K562 (cell line): ENCODE measurements around the gene LIMS1. TPM values are rescaled to one million over a fixed set of nuclear protein-coding genes. Genes with fewer than 3 reads are reported as not detected.

ENCODE experiments used
- CBFB ChIP-seq: sonication (generic); formaldehyde crosslinking; IDR thresholded peaks from 2 replicates; pipeline ENCODE4 v1.4.0; 2020; ENCODE audit warnings: mild to moderate bottlenecking, missing genetic modification reagents
- EP300 ChIP-seq: IDR thresholded peaks from 2 replicates; pipeline ENCODE4 v1.6.1; 2012; ENCODE audit warnings: low read length, improper control_type of control experiment
- ETV5 ChIP-seq: sonication (generic); formaldehyde crosslinking; IDR thresholded peaks from 2 replicates; pipeline ENCODE4 v1.4.0; 2020; ENCODE audit warnings: low read depth, mild to moderate bottlenecking, missing genetic modification reagents
- FOS ChIP-seq: IDR thresholded peaks from 3 replicates; pipeline ENCODE4 v1.6.1; 2011; ENCODE audit not compliant: insufficient read length; ENCODE audit errors: extremely low read depth
- GABPA ChIP-seq: fragments of 200-800 bp; sonication (Bioruptor generic); conservative IDR thresholded peaks from 2 replicates; pipeline ENCODE4 v1.6.1; 2016; ENCODE audit warnings: low read depth, missing genetic modification characterization, missing compliant biosample characterization
- NFRKB ChIP-seq: fragments of 450-650 bp; IDR thresholded peaks from 2 replicates; pipeline ENCODE4 v1.6.1; 2016; ENCODE audit warnings: low read depth
- PHB ChIP-seq: fragments of 250-450 bp; sonication (Bioruptor Pico); IDR thresholded peaks from 2 replicates; pipeline ENCODE4 v1.5.0; 2021
- RBM17 ChIP-seq: fragments of 200-400 bp; formaldehyde crosslinking; IDR thresholded peaks from 2 replicates; pipeline ENCODE4 v1.6.1; 2017; ENCODE audit warnings: low read depth, mild to moderate bottlenecking, low read length, borderline replicate concordance
- SPI1 ChIP-seq: IDR thresholded peaks from 2 replicates; pipeline ENCODE4 v1.6.1; 2011; ENCODE audit warnings: low read depth, low read length, control low read depth, borderline replicate concordance
- YBX1 ChIP-seq: fragments of 450-650 bp; IDR thresholded peaks from 2 replicates; pipeline ENCODE4 v1.7.1; 2016; ENCODE audit warnings: mild to moderate bottlenecking
- ZNF133 ChIP-seq: fragments of 250-450 bp; sonication (Bioruptor Pico); IDR thresholded peaks from 2 replicates; pipeline ENCODE4 v1.4.0; 2020; ENCODE audit warnings: mild to moderate bottlenecking
- polyA plus RNA-seq, 8 experiments: library from polyadenylated mRNA; depleted of rRNA in 4 of 8; stranded (reverse) in 5 of 8; unstranded in 3 of 8; fragments of >200 nt; fragmentation: Nextera tagmentation in 2 of 8; fragmentation: Illumina TruSeq in 1 of 8; extraction: Ambion mirVana in 2 of 8; extraction: Trizol in 1 of 8; gene quantifications; 2 replicates each; pipeline versions ENCODE4 v1.2.1 to v1.2.3, GENCODE V29; 2011 to 2014; ENCODE audit warnings: inconsistent platforms in 1 of 8, missing spikeins in 1 of 8
- total RNA-seq, 7 experiments: library from RNA; depleted of rRNA in 6 of 7; stranded (reverse); fragments of >200 nt in 6 of 7; fragmentation: Illumina TruSeq in 2 of 7; extraction: Trizol in 2 of 7; gene quantifications; 2 replicates each; pipeline versions ENCODE4 v1.2.1 to v1.2.3, GENCODE V29; 2011 to 2021; ENCODE audit warnings: low replicate concordance in 1 of 7
- TF ChIP-seq, protein P1 (sequence below): sonication (generic); formaldehyde crosslinking; IDR thresholded peaks from 2 replicates; pipeline ENCODE4 v1.8.1; 2023; ENCODE audit warnings: mild to moderate bottlenecking, missing genetic modification reagents
- TF ChIP-seq, protein P2 (sequence below): fragments of 450-650 bp; formaldehyde crosslinking; IDR thresholded peaks from 2 replicates; pipeline ENCODE4 v1.4.0; 2022; ENCODE audit warnings: missing genetic modification characterization
- TF ChIP-seq, protein P3 (sequence below): IDR thresholded peaks from 3 replicates; pipeline ENCODE4 v1.6.1; 2011; ENCODE audit warnings: borderline replicate concordance, mild to moderate bottlenecking, moderate library complexity; ENCODE audit not compliant: insufficient read length; ENCODE audit errors: extremely low read depth
- TF ChIP-seq, protein P4 (sequence below): fragments of 450-650 bp; IDR thresholded peaks from 2 replicates; pipeline ENCODE4 v1.6.1; 2016
- TF ChIP-seq, protein P5 (sequence below): fragments of 150-350 bp; IDR thresholded peaks from 2 replicates; pipeline ENCODE4 v1.6.1; 2014; ENCODE audit warnings: low read depth, mild to moderate bottlenecking, low read length, borderline replicate concordance

The LIMS1 gene
- total and polyA plus RNA-seq, 9 of the 15 experiments (the other 6 are each of a cell fraction or from before 2014, with no cell fraction given): 52.8 to 134 (median 81.0) TPM

DNA sequence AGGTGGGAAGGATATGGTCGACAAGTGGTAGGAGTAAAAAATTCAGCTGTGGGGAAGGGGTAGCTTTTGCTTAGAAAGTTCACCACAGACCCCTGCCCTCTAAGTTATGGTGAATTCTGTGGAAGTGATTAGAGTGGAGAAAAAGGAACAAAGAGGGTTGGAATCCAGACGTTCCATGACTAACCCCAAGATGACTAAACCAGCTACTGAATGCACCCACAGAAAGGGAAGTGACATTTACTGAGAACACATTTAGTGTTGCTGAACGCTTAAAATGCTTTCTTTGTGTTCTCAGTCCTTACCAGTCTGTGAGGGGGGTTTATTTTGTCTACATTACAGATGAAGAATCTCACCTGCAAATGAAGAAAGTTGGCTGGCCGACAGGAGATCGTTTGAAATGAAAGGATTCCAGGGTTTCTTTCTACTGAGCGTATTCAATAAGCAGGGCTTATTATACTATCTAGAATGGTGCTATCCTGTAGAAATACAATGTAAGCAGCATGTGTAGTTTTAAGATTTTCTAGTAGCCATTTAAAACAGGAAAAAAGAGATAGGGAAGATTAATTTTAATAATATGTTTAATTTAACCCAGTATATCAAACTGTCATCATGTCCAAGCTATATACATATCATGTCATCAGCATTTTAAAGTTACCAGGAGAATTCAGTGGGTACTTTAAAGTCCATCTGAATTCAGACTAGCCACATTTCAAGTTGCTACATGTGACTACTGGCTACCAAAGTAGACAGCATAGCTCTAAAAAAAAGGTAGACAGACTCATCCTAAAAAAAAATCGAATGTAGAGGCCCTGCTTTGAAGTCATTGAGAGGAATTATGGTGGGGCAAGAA lies 60.1 kb downstream of the LIMS1 start (continued):
- TF ChIP-seq, protein P1, sequence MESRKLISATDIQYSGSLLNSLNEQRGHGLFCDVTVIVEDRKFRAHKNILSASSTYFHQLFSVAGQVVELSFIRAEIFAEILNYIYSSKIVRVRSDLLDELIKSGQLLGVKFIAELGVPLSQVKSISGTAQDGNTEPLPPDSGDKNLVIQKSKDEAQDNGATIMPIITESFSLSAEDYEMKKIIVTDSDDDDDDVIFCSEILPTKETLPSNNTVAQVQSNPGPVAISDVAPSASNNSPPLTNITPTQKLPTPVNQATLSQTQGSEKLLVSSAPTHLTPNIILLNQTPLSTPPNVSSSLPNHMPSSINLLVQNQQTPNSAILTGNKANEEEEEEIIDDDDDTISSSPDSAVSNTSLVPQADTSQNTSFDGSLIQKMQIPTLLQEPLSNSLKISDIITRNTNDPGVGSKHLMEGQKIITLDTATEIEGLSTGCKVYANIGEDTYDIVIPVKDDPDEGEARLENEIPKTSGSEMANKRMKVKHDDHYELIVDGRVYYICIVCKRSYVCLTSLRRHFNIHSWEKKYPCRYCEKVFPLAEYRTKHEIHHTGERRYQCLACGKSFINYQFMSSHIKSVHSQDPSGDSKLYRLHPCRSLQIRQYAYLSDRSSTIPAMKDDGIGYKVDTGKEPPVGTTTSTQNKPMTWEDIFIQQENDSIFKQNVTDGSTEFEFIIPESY (CRISPR knock-in tag): no peak
- TF ChIP-seq, protein P2, sequence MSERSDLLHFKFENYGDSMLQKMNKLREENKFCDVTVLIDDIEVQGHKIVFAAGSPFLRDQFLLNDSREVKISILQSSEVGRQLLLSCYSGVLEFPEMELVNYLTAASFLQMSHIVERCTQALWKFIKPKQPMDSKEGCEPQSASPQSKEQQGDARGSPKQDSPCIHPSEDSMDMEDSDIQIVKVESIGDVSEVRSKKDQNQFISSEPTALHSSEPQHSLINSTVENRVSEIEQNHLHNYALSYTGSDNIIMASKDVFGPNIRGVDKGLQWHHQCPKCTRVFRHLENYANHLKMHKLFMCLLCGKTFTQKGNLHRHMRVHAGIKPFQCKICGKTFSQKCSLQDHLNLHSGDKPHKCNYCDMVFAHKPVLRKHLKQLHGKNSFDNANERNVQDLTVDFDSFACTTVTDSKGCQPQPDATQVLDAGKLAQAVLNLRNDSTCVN (CRISPR knock-in tag): no peak
- TF ChIP-seq ZNF133 (no peak), GABPA (tag) (peak; percentile 9; the same call in 1 of the 2 replicates), EP300 (peak; percentile 23; the same call in 1 of the 2 replicates), CBFB (no peak), SPI1 (peak; percentile 94), RBM17 (no peak), YBX1 (no peak), NFRKB (0 out of 2 replicates have a peak, but pooled peaks have one; percentile 38), ETV5 (no peak), FOS (no peak), PHB (CRISPR knock-in tag) (no peak)
- TF ChIP-seq, protein P3, sequence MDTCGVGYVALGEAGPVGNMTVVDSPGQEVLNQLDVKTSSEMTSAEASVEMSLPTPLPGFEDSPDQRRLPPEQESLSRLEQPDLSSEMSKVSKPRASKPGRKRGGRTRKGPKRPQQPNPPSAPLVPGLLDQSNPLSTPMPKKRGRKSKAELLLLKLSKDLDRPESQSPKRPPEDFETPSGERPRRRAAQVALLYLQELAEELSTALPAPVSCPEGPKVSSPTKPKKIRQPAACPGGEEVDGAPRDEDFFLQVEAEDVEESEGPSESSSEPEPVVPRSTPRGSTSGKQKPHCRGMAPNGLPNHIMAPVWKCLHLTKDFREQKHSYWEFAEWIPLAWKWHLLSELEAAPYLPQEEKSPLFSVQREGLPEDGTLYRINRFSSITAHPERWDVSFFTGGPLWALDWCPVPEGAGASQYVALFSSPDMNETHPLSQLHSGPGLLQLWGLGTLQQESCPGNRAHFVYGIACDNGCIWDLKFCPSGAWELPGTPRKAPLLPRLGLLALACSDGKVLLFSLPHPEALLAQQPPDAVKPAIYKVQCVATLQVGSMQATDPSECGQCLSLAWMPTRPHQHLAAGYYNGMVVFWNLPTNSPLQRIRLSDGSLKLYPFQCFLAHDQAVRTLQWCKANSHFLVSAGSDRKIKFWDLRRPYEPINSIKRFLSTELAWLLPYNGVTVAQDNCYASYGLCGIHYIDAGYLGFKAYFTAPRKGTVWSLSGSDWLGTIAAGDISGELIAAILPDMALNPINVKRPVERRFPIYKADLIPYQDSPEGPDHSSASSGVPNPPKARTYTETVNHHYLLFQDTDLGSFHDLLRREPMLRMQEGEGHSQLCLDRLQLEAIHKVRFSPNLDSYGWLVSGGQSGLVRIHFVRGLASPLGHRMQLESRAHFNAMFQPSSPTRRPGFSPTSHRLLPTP: no peak
- TF ChIP-seq, protein P4, sequence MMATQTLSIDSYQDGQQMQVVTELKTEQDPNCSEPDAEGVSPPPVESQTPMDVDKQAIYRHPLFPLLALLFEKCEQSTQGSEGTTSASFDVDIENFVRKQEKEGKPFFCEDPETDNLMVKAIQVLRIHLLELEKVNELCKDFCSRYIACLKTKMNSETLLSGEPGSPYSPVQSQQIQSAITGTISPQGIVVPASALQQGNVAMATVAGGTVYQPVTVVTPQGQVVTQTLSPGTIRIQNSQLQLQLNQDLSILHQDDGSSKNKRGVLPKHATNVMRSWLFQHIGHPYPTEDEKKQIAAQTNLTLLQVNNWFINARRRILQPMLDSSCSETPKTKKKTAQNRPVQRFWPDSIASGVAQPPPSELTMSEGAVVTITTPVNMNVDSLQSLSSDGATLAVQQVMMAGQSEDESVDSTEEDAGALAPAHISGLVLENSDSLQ: no peak
- TF ChIP-seq, protein P5, sequence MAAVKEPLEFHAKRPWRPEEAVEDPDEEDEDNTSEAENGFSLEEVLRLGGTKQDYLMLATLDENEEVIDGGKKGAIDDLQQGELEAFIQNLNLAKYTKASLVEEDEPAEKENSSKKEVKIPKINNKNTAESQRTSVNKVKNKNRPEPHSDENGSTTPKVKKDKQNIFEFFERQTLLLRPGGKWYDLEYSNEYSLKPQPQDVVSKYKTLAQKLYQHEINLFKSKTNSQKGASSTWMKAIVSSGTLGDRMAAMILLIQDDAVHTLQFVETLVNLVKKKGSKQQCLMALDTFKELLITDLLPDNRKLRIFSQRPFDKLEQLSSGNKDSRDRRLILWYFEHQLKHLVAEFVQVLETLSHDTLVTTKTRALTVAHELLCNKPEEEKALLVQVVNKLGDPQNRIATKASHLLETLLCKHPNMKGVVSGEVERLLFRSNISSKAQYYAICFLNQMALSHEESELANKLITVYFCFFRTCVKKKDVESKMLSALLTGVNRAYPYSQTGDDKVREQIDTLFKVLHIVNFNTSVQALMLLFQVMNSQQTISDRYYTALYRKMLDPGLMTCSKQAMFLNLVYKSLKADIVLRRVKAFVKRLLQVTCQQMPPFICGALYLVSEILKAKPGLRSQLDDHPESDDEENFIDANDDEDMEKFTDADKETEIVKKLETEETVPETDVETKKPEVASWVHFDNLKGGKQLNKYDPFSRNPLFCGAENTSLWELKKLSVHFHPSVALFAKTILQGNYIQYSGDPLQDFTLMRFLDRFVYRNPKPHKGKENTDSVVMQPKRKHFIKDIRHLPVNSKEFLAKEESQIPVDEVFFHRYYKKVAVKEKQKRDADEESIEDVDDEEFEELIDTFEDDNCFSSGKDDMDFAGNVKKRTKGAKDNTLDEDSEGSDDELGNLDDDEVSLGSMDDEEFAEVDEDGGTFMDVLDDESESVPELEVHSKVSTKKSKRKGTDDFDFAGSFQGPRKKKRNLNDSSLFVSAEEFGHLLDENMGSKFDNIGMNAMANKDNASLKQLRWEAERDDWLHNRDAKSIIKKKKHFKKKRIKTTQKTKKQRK: no peak
